Trophoblast cell (in vitro differentiated cells and primary cell): ENCODE results near the gene MTREX.

Source experiments
- DNase-seq, 2 donors: peaks; one replicate each; pipeline ENCODE4 v3.0.0-alpha.2; 2016
- H2AFZ ChIP-seq: 2 replicates; pipeline ENCODE4 v1.6.1; 2013; ENCODE audit warnings: low read length, moderate library complexity, mild to moderate bottlenecking; ENCODE audit not compliant: insufficient read depth, poor library complexity
- H2AK5ac ChIP-seq: 2 replicates; pipeline ENCODE4 v1.6.1; 2013; ENCODE audit warnings: mild to moderate bottlenecking, low read length
- H2BK120ac ChIP-seq: 2 replicates; pipeline ENCODE4 v1.6.1; 2013; ENCODE audit warnings: low read length, mild to moderate bottlenecking, moderate library complexity; ENCODE audit not compliant: insufficient read depth, poor library complexity
- H2BK12ac ChIP-seq: 2 replicates; pipeline ENCODE4 v1.6.1; 2013; ENCODE audit warnings: mild to moderate bottlenecking, low read length, moderate library complexity
- H2BK5ac ChIP-seq: 2 replicates; pipeline ENCODE4 v1.6.1; 2013; ENCODE audit warnings: low read length, low read depth, moderate library complexity, mild to moderate bottlenecking; ENCODE audit not compliant: poor library complexity
- H3K14ac ChIP-seq: 2 replicates; pipeline ENCODE4 v1.6.1; 2013; ENCODE audit warnings: mild to moderate bottlenecking, low read length
- H3K18ac ChIP-seq: 2 replicates; pipeline ENCODE4 v1.6.1; 2013; ENCODE audit warnings: mild to moderate bottlenecking, low read length
- H3K23ac ChIP-seq: 2 replicates; pipeline ENCODE4 v1.6.1; 2013; ENCODE audit warnings: low read length
- H3K27ac ChIP-seq: 2 replicates; pipeline ENCODE4 v1.5.1; 2013; ENCODE audit warnings: low read depth, mild to moderate bottlenecking, inconsistent platforms, low read length, moderate library complexity
- H3K27me3 ChIP-seq: 2 replicates; pipeline ENCODE4 v1.6.1; 2013; ENCODE audit warnings: inconsistent platforms, mild to moderate bottlenecking, low read length, moderate library complexity; ENCODE audit not compliant: insufficient read depth
- H3K36me3 ChIP-seq, 2 experiments: 1 replicate in 1 of 2; 2 replicates in 1 of 2; pipeline ENCODE4 v1.6.1; 2013; ENCODE audit warnings: low read length in 2 of 2, mild to moderate bottlenecking in 2 of 2, moderate library complexity in 1 of 2; ENCODE audit not compliant: insufficient read depth in 2 of 2, control insufficient read depth in 1 of 2
- H3K4ac ChIP-seq: 2 replicates; pipeline ENCODE4 v1.6.1; 2013; ENCODE audit warnings: low read depth, mild to moderate bottlenecking, low read length, moderate library complexity
- H3K4me1 ChIP-seq, 2 experiments: 1 replicate in 1 of 2; 2 replicates in 1 of 2; pipeline ENCODE4 v1.6.1; 2013; ENCODE audit warnings: low read length in 2 of 2, mild to moderate bottlenecking in 2 of 2, moderate library complexity in 1 of 2; ENCODE audit not compliant: insufficient read depth in 2 of 2, control insufficient read depth in 1 of 2
- H3K4me2 ChIP-seq: 2 replicates; pipeline ENCODE4 v1.6.1; 2013; ENCODE audit warnings: inconsistent platforms, mild to moderate bottlenecking, low read length, moderate library complexity
- H3K4me3 ChIP-seq: 2 replicates; pipeline ENCODE4 v1.5.1; 2013; ENCODE audit warnings: mild to moderate bottlenecking, low read depth, low read length, inconsistent platforms
- H3K79me1 ChIP-seq: one replicate; pipeline ENCODE4 v1.6.1; 2013; ENCODE audit warnings: low read length
- H3K79me2 ChIP-seq: 2 replicates; pipeline ENCODE4 v1.6.1; 2013; ENCODE audit warnings: low read length, mild to moderate bottlenecking; ENCODE audit not compliant: control insufficient read depth, insufficient read depth, poor library complexity
- H3K9ac ChIP-seq: 2 replicates; pipeline ENCODE4 v1.6.1; 2013; ENCODE audit warnings: mild to moderate bottlenecking, low read length
- H3K9me3 ChIP-seq: 2 replicates; pipeline ENCODE4 v1.6.1; 2013; ENCODE audit warnings: low read depth, mild to moderate bottlenecking, control low read depth, inconsistent platforms, low read length; ENCODE audit not compliant: insufficient read depth
- H4K12ac ChIP-seq: 2 replicates; pipeline ENCODE4 v1.6.1; 2013; ENCODE audit warnings: low read depth, mild to moderate bottlenecking, low read length, moderate library complexity
- H4K8ac ChIP-seq: 2 replicates; pipeline ENCODE4 v1.6.1; 2013; ENCODE audit warnings: low read depth, mild to moderate bottlenecking, low read length, moderate library complexity
- H4K91ac ChIP-seq: one replicate; pipeline ENCODE4 v1.6.1; 2013; ENCODE audit warnings: low read depth, mild to moderate bottlenecking, low read length, moderate library complexity
- WGBS: extraction: QIAGEN DNeasy Blood & Tissue Kit; methylation state at CpG from one replicate; pipeline ENCODE4 v1.1.7; 2013; ENCODE audit warnings: missing lambda C conversion rate; ENCODE audit not compliant: insufficient read length, insufficient coverage; ENCODE audit errors: extremely low coverage; 5-methylcytosine and 5-hydroxymethylcytosine counted together

Gene MTREX

GRCh38 chr5:55469839-55470238 lies 162.1 kb downstream of the MTREX start:
- Histone ChIP-seq H2AFZ (no peak overlapping the region), H3K79me1 (no peaks in the 10 kb centered on the region)
- no peak for DNase-seq

GRCh38 chr5:55470282-55470681 lies 162.5 kb downstream of the MTREX start:
- H2AK5ac ChIP-seq, result no peak overlapping the region
- H3K4me1 ChIP-seq, result no peaks in the 10 kb centered on the region
- H4K12ac ChIP-seq, result no peak overlapping the region
- H4K91ac ChIP-seq, result no peak overlapping the region
- H3K9me3 ChIP-seq, result no peaks in the 10 kb centered on the region
- H4K8ac ChIP-seq, result no peak overlapping the region
- no peak overlapping the region for H3K9ac ChIP-seq
- H2BK5ac ChIP-seq, result no peak overlapping the region
- H3K14ac ChIP-seq, result no peak overlapping the region
- no peak overlapping the region for H2AFZ ChIP-seq
- H3K18ac ChIP-seq, result no peak overlapping the region
- H3K4me2 ChIP-seq, result no peak overlapping the region
- no CpG with 5 or more reads among the region's 1 CpG for WGBS
- no peak overlapping the region for H3K27ac ChIP-seq
- DNase-seq, result no peak
- peaks cover 9 to 12% of the 10 kb centered on the region in 2 experiments for H3K36me3 ChIP-seq
- no peaks in the 10 kb centered on the region for H3K79me2 ChIP-seq
- no peak overlapping the region for H3K4me3 ChIP-seq
- H3K79me1 ChIP-seq, result no peaks in the 10 kb centered on the region
- no peaks in the 10 kb centered on the region for H3K27me3 ChIP-seq
- no peak overlapping the region for H3K4ac ChIP-seq
- H2BK120ac ChIP-seq, result no peak overlapping the region
- no peak overlapping the region for H2BK12ac ChIP-seq
- H3K23ac ChIP-seq, result no peak overlapping the region

More at GRCh38 chr5:55469839-55470238, 162.1 kb downstream of the MTREX start:
- H3K4me1 ChIP-seq, result no peaks in the 10 kb centered on the region
- H2BK120ac ChIP-seq, result no peak overlapping the region
- no peak overlapping the region for H3K27ac ChIP-seq
- H4K8ac ChIP-seq, result no peak overlapping the region
- no peak overlapping the region for H3K18ac ChIP-seq
- no peak overlapping the region for H4K91ac ChIP-seq
- no peaks in the 10 kb centered on the region for H3K27me3 ChIP-seq
- H3K4me2 ChIP-seq, result no peak overlapping the region
- no peak overlapping the region for H4K12ac ChIP-seq
- no peak overlapping the region for H3K4ac ChIP-seq
- no peak overlapping the region for H2BK5ac ChIP-seq
- H2BK12ac ChIP-seq, result no peak overlapping the region
- H3K4me3 ChIP-seq, result no peak overlapping the region
- H3K9ac ChIP-seq, result no peak overlapping the region
- no peak overlapping the region for H3K23ac ChIP-seq
- H3K79me2 ChIP-seq, result no peaks in the 10 kb centered on the region
- no peaks in the 10 kb centered on the region for H3K9me3 ChIP-seq
- H2AK5ac ChIP-seq, result no peak overlapping the region
- H3K36me3 ChIP-seq, result peaks cover 9 to 12% of the 10 kb centered on the region in 2 experiments
- no peak overlapping the region for H3K14ac ChIP-seq

- Histone ChIP-seq H4K91ac (no peak overlapping the region), H3K9ac (no peak overlapping the region), H3K79me2 (no peaks in the 10 kb centered on the region), H3K4me3 (no peak overlapping the region), H3K27ac (no peak overlapping the region), H2AFZ (no peak overlapping the region), H2AK5ac (no peak overlapping the region), H3K18ac (no peak overlapping the region), H4K8ac (no peak overlapping the region), H2BK120ac (no peak overlapping the region), H3K36me3 (peaks cover 8 to 9% of the 10 kb centered on the region in 2 experiments), H3K4me2 (no peak overlapping the region), H3K27me3 (no peaks in the 10 kb centered on the region), H3K14ac (no peak overlapping the region), H3K79me1 (no peaks in the 10 kb centered on the region), H3K4me1 (no peaks in the 10 kb centered on the region), H3K9me3 (no peaks in the 10 kb centered on the region), H3K4ac (no peak overlapping the region), H3K23ac (no peak overlapping the region), H2BK12ac (no peak overlapping the region), H2BK5ac (no peak overlapping the region), H4K12ac (no peak overlapping the region)
- no CpG with 5 or more reads among the region's 1 CpG for WGBS
- DNase-seq, result no peak
Observed at GRCh38 chr5:55471468-55471867, 163.7 kb downstream of the MTREX start.

GRCh38 chr5:55472642-55473041 lies 164.9 kb downstream of the MTREX start:
- no CpG with 5 or more reads among the region's 1 CpG for WGBS
- H2BK12ac ChIP-seq, result no peak overlapping the region

More at GRCh38 chr5:55472642-55473041, 164.9 kb downstream of the MTREX start:
- no peak overlapping the region for H3K9ac ChIP-seq
- H3K4me2 ChIP-seq, result no peak overlapping the region
- no peaks in the 10 kb centered on the region for H3K79me1 ChIP-seq
- no peak overlapping the region for H2AK5ac ChIP-seq
- no peak overlapping the region for H2AFZ ChIP-seq
- H3K36me3 ChIP-seq, result peaks cover 5 to 9% of the 10 kb centered on the region in 2 experiments
- H2BK120ac ChIP-seq, result no peak overlapping the region
- H3K9me3 ChIP-seq, result no peaks in the 10 kb centered on the region
- no peak overlapping the region for H3K4ac ChIP-seq
- no peak for DNase-seq
- H3K4me1 ChIP-seq, result no peaks in the 10 kb centered on the region
- no peak overlapping the region for H3K23ac ChIP-seq
- no peak overlapping the region for H2BK5ac ChIP-seq
- H4K12ac ChIP-seq, result no peak overlapping the region
- H3K27me3 ChIP-seq, result no peaks in the 10 kb centered on the region
- H3K14ac ChIP-seq, result no peak overlapping the region
- H4K8ac ChIP-seq, result no peak overlapping the region
- no peak overlapping the region for H3K27ac ChIP-seq
- H4K91ac ChIP-seq, result no peak overlapping the region
- no peak overlapping the region for H3K4me3 ChIP-seq
- H3K79me2 ChIP-seq, result no peaks in the 10 kb centered on the region
- no peak overlapping the region for H3K18ac ChIP-seq
